ENCODE data around the gene SPTB.

Gene SPTB

DNA sequence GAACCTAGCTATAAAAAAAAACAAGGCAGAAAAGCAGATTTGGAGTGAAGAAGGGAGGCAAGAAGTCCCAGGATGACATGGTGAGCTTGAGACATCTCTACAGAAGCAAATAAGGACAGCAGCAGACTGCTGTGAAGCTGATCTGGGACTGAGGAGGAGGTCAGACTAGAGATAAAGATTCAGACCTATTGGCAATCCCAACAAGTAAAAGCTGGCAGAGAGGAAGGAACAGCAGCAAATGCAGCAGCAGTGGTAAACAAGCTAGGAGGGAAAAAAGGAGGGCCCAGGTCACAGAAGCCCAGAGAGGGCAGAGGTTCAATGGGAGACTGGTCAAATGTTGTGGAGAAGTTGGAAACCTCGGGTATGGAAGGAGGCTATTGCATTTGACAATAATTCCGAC lies 11.3 kb downstream of the SPTB start:
- WGBS, 2 experiments, result 94 to 95% methylated on average over 2 of the region's 2 CpGs
- no peaks in the 10 kb centered on the region for H3K4me1 ChIP-seq (ENCODE audit: control insufficient read depth, insufficient read depth, low read length)
- H3K4me3 ChIP-seq (ENCODE audit: insufficient read depth, low read depth, low read length), result no peak overlapping the region
- no peaks in the 10 kb centered on the region for H3K9me3 ChIP-seq (ENCODE audit: control insufficient read depth, low read length)
- no peak overlapping the region for H3K27ac ChIP-seq (ENCODE audit: insufficient read depth, low read depth, low read length, poor library complexity, severe bottlenecking)
- no peaks in the 10 kb centered on the region for H3K36me3 ChIP-seq (ENCODE audit: control insufficient read depth, insufficient read depth, low read length)
- no peaks in the 10 kb centered on the region for H3K27me3 ChIP-seq (ENCODE audit: control insufficient read depth, insufficient read depth, low read length, poor library complexity, severe bottlenecking)

DNA sequence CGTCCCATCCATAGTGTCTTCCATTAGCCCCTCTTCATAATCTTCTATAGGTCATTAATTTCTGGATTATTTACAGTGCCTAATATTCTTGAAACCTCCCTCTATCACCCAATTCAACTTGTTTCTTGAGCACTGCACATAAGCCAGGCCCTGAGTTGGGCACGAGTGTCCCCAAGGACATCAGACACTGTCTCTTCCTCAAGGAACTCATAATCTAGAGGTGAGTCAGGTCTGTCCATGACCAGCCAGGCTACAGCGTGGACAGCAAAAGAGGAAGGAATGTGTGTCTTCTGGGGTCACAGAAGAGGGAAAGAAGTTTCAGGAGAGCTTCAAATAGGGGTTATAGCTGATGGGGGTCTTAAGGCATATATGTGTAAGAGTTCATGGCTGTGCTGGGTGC lies 12.5 kb downstream of the SPTB start:
- Histone ChIP-seq H3K4me1 (ENCODE audit: control insufficient read depth, insufficient read depth, low read length) (no peaks in the 10 kb centered on the region), H3K9me3 (ENCODE audit: control insufficient read depth, low read length) (no peaks in the 10 kb centered on the region)

DNA sequence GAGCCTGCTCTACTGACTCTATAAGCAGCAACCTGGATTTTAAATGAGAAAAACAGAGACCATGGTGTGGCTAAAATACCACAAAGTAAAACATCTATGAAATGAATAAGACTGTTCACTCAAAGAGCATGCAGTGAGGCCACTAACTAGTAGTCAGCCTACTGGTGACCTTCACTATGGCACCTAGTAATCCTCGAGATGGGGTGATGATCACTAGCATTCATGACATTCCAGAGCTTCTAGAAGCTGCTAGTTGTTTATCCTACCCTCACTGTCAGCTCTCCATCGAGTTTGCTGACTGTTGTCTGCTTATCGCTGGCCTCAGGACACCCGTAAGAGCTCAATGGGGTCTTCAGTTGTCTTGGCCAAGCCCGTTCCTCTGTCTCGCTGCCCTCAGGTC lies 13.7 kb downstream of the SPTB start:
- WGBS, 2 experiments, result 82 to 83% methylated on average over 6 of the region's 6 CpGs
- H3K4me1 ChIP-seq (ENCODE audit: control insufficient read depth, insufficient read depth, low read length), result peaks cover 9% of the 10 kb centered on the region
- no peaks in the 10 kb centered on the region for H3K27me3 ChIP-seq (ENCODE audit: control insufficient read depth, insufficient read depth, low read length, poor library complexity, severe bottlenecking)
- no peaks in the 10 kb centered on the region for H3K36me3 ChIP-seq (ENCODE audit: control insufficient read depth, insufficient read depth, low read length)
- H3K27ac ChIP-seq (ENCODE audit: insufficient read depth, low read depth, low read length, poor library complexity, severe bottlenecking), result peak overlapping the region; percentile 33
- H3K9me3 ChIP-seq (ENCODE audit: control insufficient read depth, low read length), result no peaks in the 10 kb centered on the region
- no peak overlapping the region for H3K4me3 ChIP-seq (ENCODE audit: insufficient read depth, low read depth, low read length)

More for the DNA sequence above, 12.5 kb downstream of the SPTB start:
- no peaks in the 10 kb centered on the region for H3K27me3 ChIP-seq (ENCODE audit: control insufficient read depth, insufficient read depth, low read length, poor library complexity, severe bottlenecking)
- H3K27ac ChIP-seq (ENCODE audit: insufficient read depth, low read depth, low read length, poor library complexity, severe bottlenecking), result no peak overlapping the region
- H3K36me3 ChIP-seq (ENCODE audit: control insufficient read depth, insufficient read depth, low read length), result no peaks in the 10 kb centered on the region
- 93 to 97% methylated on average over 3 of the region's 3 CpGs for WGBS, 2 experiments
- no peak overlapping the region for H3K4me3 ChIP-seq (ENCODE audit: insufficient read depth, low read depth, low read length)

DNA sequence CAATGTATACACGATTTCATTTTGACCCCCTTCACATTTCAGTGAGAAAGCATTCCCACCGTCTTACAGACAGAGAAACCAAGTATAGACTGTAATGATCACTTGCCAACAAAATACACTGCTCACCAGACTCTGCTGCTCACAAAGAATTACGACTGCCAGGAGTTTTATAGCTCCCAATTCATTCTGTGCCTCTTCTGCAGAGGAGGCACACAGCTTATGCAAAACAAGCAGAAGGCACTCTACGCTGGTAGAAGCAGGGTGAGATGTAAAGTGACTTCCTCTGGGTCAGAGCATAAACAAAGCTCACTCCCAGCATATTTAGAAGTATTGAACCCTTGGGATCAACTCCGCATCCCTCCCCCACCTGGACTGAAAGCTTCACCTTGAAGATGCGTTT lies 14.6 kb downstream of the SPTB start:
- Histone ChIP-seq H3K4me1 (ENCODE audit: control insufficient read depth, insufficient read depth, low read length) (peaks cover 9% of the 10 kb centered on the region), H3K9me3 (ENCODE audit: control insufficient read depth, low read length) (no peaks in the 10 kb centered on the region), H3K36me3 (ENCODE audit: control insufficient read depth, insufficient read depth, low read length) (no peaks in the 10 kb centered on the region), H3K27me3 (ENCODE audit: control insufficient read depth, insufficient read depth, low read length, poor library complexity, severe bottlenecking) (no peaks in the 10 kb centered on the region), H3K4me3 (ENCODE audit: insufficient read depth, low read depth, low read length) (no peak overlapping the region), H3K27ac (ENCODE audit: insufficient read depth, low read depth, low read length, poor library complexity, severe bottlenecking) (no peak overlapping the region)
- 81 to 84% methylated on average over 6 of the region's 6 CpGs for WGBS, 2 experiments

DNA sequence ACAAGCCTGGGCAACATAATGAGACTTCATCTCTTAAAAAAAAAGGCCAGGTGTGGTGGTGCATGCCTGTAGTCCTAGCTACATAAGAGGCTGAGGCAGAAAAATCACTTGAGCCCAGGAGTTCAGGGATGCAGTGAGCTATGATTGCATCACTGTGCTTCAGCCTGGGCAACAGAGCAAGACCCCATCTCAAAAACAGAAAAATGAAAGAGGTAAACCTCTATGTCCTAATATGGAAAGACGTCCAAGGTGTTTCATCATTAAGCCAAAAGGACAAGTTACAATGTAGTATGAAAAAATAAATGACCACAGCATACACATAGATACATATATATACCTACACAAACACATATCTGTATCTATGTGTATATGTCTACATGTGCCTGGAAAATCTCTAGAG lies 15.4 kb downstream of the SPTB start:
- no peaks in the 10 kb centered on the region for H3K9me3 ChIP-seq (ENCODE audit: control insufficient read depth, low read length)
- H3K4me1 ChIP-seq (ENCODE audit: control insufficient read depth, insufficient read depth, low read length), result peaks cover 9% of the 10 kb centered on the region
- H3K36me3 ChIP-seq (ENCODE audit: control insufficient read depth, insufficient read depth, low read length), result no peaks in the 10 kb centered on the region
- no peak overlapping the region for H3K4me3 ChIP-seq (ENCODE audit: insufficient read depth, low read depth, low read length)
- H3K27me3 ChIP-seq (ENCODE audit: control insufficient read depth, insufficient read depth, low read length, poor library complexity, severe bottlenecking), result no peaks in the 10 kb centered on the region
- no CpG with 5 or more reads among the region's 1 CpG for WGBS, 2 experiments
- H3K27ac ChIP-seq (ENCODE audit: insufficient read depth, low read depth, low read length, poor library complexity, severe bottlenecking), result no peak overlapping the region

DNA sequence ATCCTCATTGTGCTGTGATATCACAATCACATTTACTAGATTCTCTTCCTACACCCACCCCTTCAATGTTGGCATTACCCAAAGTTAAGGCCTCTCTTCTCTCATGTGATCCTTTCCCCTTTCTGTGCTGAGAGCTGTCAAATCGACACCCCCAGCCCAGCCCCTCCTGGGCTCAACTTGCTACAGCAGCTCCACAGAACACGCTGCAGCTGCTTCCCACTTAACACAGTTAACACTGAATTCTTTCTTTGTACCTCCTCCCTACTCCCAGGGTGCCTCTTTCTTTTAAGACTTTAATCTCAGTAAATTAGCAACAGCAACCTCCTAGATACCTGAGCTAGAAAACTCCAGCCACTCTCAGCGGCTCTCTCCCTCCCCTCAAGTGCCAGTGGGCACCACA lies 17.8 kb downstream of the SPTB start:
- H3K36me3 ChIP-seq (ENCODE audit: control insufficient read depth, insufficient read depth, low read length), result no peaks in the 10 kb centered on the region
- H3K27me3 ChIP-seq (ENCODE audit: control insufficient read depth, insufficient read depth, low read length, poor library complexity, severe bottlenecking), result no peaks in the 10 kb centered on the region
- 11% methylated on average over 3 of the region's 3 CpGs for WGBS, 2 experiments
- H3K4me1 ChIP-seq (ENCODE audit: control insufficient read depth, insufficient read depth, low read length), result peaks cover 9% of the 10 kb centered on the region
- H3K9me3 ChIP-seq (ENCODE audit: control insufficient read depth, low read length), result no peaks in the 10 kb centered on the region
- no peak overlapping the region for H3K4me3 ChIP-seq (ENCODE audit: insufficient read depth, low read depth, low read length)
- H3K27ac ChIP-seq (ENCODE audit: insufficient read depth, low read depth, low read length, poor library complexity, severe bottlenecking), result no peak overlapping the region

DNA sequence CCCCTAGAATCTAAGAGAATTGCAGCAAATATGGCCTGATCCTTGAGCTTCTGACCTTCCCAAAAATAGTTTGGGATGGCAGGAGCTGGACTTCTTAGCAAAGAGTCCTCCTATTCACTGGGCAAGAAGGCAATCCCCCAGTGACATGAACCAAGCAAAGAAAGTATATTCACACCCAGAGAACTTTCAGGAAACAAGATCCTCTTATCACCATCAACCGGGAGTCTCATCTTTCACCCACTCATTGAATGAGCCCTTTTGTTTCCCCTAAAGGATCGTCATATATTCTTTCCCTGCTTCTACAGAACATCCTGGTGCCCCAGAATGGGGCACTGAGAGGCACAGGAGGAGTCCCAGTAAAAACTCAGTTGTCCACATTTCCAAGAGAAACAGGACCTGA lies 19.7 kb downstream of the SPTB start:
- H3K27me3 ChIP-seq (ENCODE audit: control insufficient read depth, insufficient read depth, low read length, poor library complexity, severe bottlenecking), result no peaks in the 10 kb centered on the region
- H3K27ac ChIP-seq (ENCODE audit: insufficient read depth, low read depth, low read length, poor library complexity, severe bottlenecking), result no peak overlapping the region
- 44% methylated on average over 2 of the region's 2 CpGs for WGBS, 2 experiments
- no peaks in the 10 kb centered on the region for H3K36me3 ChIP-seq (ENCODE audit: control insufficient read depth, insufficient read depth, low read length)
- H3K4me1 ChIP-seq (ENCODE audit: control insufficient read depth, insufficient read depth, low read length), result peaks cover 15% of the 10 kb centered on the region
- H3K9me3 ChIP-seq (ENCODE audit: control insufficient read depth, low read length), result no peaks in the 10 kb centered on the region
- no peak overlapping the region for H3K4me3 ChIP-seq (ENCODE audit: insufficient read depth, low read depth, low read length)

DNA sequence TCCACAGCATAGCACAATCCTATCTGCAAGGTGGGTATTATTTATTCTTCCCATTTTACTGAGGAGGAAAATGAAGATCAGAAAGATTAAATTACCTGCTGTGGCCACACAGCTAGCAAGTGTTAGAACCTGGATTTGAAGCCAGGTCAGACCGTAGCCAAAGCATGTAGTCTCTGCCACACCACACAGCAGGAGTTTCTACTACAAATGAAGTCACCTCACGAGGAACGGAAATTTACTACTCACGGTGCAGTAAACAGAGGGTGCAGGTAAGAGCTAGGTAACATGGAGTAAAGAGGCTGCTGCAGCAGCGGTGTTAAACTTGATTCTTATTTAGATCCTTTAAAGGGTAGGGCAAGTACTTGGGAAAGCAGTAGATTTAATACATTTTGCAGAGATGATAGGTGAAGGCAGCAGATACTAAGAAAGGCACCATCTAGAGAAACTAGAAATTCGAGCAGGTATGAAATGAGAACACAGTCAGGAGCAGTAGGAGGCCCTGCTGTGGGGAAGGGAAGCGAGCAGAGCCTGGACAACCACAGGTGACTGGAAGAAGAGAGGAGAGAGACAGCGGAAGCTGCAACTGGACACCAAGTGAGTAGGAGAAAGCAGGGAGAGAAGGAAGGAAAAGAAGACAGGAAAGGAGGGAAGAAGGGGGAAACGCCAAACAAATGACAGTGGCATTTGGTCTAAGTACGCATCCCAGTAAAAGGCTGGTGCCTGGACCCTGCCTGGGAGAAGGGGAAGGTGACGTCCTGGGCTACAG lies 21.5 kb downstream of the SPTB start:
- Histone ChIP-seq H3K36me3 (ENCODE audit: control insufficient read depth, insufficient read depth, low read length) (no peaks in the 10 kb centered on the region), H3K4me3 (ENCODE audit: insufficient read depth, low read depth, low read length) (no peak overlapping the region), H3K4me1 (ENCODE audit: control insufficient read depth, insufficient read depth, low read length) (peaks cover 15% of the 10 kb centered on the region), H3K9me3 (ENCODE audit: control insufficient read depth, low read length) (no peaks in the 10 kb centered on the region), H3K27me3 (ENCODE audit: control insufficient read depth, insufficient read depth, low read length, poor library complexity, severe bottlenecking) (no peaks in the 10 kb centered on the region), H3K27ac (ENCODE audit: insufficient read depth, low read depth, low read length, poor library complexity, severe bottlenecking) (no peak overlapping the region)
- WGBS, 2 experiments, result 69 to 72% methylated on average over 11 of the region's 11 CpGs

DNA sequence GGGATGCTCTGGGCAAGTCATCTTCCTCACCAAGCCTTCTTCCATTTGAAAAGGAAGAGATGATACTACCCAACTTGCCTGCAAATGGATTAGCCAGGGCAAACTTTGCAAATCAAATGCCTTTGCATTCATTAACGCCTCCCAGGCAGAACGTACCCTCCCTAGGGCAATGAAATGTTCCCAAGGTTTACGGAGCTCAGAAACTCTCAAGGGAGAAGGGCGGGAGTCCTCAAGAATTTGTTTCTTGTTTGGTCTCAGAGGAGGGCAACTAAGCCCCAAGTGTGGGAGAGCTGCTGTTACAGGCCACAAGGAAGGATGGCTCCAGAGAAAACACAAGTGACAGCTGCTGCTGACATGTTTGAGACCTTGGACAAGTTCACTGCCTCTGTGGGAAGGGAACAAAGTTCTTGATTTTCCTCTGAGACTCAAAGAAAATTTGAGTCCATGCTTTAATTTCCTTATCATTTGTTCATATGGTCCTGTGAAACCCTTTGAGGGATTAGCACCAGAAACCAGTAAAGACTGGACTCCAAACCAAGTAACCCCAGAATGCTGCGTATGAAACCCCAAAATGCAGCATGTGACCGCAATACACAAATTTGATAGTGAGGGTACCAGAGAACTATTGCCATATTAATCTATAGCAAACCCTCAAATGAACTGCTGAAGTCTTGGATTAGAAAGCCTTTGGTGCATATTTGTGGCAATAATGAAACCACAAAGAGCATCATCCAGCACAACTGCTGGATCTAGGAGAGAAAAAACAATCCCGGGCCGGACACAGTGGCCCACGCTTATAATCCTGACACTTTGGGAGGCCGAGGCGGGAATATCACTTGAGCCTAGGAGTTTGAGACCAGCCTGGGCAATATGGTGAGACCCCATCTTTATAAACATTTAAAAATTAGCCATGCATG lies 22.9 kb downstream of the SPTB start:
- 73 to 76% methylated on average over 11 of the region's 11 CpGs for WGBS, 2 experiments

DNA sequence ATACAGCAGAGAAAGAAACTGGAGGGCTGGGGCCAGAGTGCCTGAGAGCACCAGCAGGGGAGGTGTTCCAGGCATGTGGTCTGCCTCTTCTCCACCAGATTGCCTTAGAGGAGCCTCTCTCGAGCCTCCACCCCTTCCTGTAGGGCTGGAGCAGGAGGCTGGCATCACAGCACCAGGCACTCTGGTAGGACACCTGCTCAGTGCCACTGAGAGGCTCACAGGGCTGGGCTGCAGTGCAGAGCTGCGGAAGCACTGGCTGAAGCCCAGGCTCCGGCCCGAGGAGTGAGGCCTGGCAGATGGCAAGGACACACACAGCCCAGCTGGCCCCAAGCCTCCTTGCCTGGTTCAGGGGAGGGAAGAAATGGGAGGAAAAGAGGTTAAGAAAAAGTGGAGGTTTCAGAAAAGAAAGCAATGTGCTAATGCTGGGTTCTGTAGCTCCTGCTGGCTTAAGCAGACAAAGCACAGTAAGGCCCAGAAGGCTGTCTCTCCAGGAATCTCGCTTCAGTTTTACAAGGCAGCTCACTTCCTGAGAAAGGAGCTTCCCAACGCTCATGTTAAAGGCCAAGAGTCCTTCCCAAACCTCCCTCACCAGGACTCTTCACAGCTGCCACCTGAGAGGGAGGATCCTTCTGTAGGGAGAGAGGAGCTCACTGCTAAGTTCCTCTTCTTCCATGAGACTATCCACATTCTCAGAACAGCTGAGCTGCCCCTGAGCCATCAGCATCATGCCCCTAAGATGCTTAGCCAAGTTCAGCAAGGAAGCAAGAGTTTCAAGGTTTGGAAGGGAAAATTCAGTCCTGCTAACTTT lies 23.8 kb downstream of the SPTB start:
- Histone ChIP-seq H3K4me1 (ENCODE audit: control insufficient read depth, insufficient read depth, low read length) (peaks cover 5% of the 10 kb centered on the region), H3K4me3 (ENCODE audit: insufficient read depth, low read depth, low read length) (no peak overlapping the region), H3K27ac (ENCODE audit: insufficient read depth, low read depth, low read length, poor library complexity, severe bottlenecking) (no peak overlapping the region), H3K9me3 (ENCODE audit: control insufficient read depth, low read length) (no peaks in the 10 kb centered on the region), H3K36me3 (ENCODE audit: control insufficient read depth, insufficient read depth, low read length) (no peaks in the 10 kb centered on the region), H3K27me3 (ENCODE audit: control insufficient read depth, insufficient read depth, low read length, poor library complexity, severe bottlenecking) (peaks cover 1% of the 10 kb centered on the region)
- 55 to 60% methylated on average over 6 of the region's 6 CpGs for WGBS, 2 experiments

More for the DNA sequence above, 22.9 kb downstream of the SPTB start:
- H3K9me3 ChIP-seq (ENCODE audit: control insufficient read depth, low read length), result no peaks in the 10 kb centered on the region
- H3K27me3 ChIP-seq (ENCODE audit: control insufficient read depth, insufficient read depth, low read length, poor library complexity, severe bottlenecking), result no peaks in the 10 kb centered on the region
- peaks cover 11% of the 10 kb centered on the region for H3K4me1 ChIP-seq (ENCODE audit: control insufficient read depth, insufficient read depth, low read length)
- H3K4me3 ChIP-seq (ENCODE audit: insufficient read depth, low read depth, low read length), result no peak overlapping the region
- H3K27ac ChIP-seq (ENCODE audit: insufficient read depth, low read depth, low read length, poor library complexity, severe bottlenecking), result no peak overlapping the region
- H3K36me3 ChIP-seq (ENCODE audit: control insufficient read depth, insufficient read depth, low read length), result no peaks in the 10 kb centered on the region

All from ectodermal cell (in vitro differentiated cells).